Activated CD4-positive, alpha-beta T cell treated with anti-CD3 and anti-CD28 coated beads for 48 hours (primary cell): ENCODE results near the gene ANKRD13B.

Experiments
- DNase-seq: peaks from one replicate; pipeline ENCODE4 v3.0.0-alpha.2; 2020

The ANKRD13B gene

DNA sequence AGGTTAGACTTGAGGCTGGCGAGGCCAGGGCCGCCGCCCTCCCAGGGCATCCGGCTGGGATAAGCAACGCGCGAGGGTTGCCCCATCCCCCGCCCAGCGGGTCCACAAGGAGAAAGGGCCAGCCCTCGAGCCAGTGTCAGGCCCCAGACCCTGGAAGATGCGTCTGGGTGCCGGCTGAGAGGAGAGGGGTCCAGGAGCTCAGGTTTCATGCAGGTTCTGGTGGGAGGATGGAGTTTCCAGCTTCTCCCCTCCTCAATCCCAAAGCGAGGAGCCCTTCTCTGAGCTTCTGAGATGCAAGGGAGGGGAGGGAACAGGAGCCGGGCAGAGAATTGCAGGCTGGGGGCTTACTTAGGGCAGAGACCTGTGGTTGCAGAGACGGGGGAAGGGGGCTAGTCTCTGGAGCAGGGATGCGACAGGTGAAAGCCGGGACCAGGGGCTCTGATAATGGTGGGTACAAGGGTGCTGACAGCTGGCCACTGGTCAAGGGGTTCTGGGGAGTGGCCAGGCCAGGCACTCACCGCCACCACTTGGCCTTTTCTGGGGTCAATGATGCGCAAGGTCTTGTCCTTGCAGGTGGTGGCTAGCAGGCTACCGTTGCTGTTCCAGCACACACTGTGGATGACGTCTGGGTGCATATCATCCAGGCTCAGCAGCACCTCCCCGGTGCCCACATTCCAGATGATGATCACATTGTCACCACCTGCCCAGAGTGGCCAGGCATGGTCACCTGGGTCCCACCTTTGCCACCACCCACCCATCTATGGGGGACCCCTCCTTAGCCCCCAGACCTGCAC, 25.5 kb downstream of the ANKRD13B start:
- DNase-seq: no peak

DNA sequence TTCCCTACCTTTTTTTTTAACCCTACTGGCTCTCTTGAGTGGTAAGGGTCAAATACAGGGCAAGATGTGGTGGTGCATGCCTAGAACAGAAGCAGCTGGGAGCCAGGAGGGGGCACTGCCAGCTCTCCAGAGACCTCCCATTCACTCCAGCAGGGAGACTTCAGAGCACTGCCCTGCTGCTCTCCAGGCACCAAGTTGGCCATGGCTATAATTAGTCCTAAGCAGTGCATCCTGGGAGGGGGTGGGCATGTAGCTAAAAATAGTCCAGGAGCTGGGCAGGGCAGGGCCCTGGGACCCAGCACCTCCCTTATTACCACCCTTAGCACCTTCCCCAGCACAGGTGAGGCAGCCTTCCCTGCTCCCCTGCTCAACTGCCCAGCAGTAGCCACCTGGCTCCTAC, 26.3 kb downstream of the ANKRD13B start:
- DNase-seq: peak; percentile 46

GRCh38 chr17:29620271-29620670, 27.3 kb downstream of the ANKRD13B start:
- DNase-seq: no peak

DNA sequence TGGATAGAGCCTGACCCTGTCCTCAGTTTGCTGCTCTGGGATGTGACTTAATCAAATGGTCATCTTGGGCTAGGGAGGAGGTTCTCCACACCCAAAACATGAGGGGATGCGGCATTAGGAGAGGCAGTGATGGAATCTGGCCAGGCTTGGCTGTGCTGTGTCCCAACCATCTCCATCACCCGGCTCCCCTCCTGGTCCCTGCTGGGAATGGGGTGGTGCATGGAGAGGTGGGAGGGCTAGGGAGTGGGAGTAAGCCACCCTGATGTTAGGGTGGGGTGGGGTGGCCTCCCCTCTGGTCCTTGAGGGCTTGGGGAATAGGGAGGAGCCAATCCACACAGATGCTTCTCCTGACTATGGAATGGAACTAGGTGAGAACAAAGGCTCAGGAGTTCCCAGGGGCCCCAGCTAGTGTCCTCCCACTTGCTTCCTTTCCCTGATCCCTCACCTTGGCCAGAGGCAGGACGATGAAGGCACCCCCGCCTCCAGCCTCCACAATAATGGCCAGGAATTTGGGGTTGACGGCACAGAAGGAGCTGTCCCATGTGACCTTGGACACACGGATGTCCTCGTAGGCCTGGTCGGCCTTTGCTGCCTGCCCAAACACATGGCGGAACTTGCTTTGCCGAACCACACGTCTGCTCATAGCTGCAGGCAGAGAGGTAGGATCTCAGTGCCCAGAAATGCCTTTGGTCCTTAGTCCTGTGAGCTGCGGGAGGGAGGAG, 28.0 kb downstream of the ANKRD13B start:
- no peak for DNase-seq

DNA sequence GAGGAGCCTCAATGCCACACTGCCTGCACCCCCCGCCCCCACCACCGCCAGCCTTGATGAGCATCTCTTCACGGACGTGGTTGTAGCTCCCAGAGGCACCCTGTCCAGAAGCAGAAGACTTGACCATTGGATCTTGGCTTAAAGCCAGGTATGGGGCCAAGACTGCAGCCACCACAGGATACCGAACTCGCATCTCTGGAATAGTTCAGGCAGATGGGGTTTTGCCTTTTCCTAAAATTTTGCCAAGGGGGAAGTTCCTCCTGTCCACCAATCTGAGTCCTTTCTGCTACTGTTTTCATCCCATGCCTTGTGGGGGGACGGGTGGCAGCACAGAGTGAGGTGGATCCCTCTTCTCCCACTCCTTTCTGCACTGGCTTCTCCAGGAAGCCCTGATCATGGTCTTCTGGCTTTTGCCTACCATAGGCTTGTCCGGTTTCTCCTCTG, 28.8 kb downstream of the ANKRD13B start:
- no peak for DNase-seq

- DNase-seq: peak; percentile 80
Measured at GRCh38 chr17:29622337-29623282, 29.7 kb downstream of the ANKRD13B start, which contains the start of gene CORO6. TSS of gene CORO6 (minus strand) at chr17:29622912. CDS start at chr17:29621421, 1,491 bp downstream.

DNA sequence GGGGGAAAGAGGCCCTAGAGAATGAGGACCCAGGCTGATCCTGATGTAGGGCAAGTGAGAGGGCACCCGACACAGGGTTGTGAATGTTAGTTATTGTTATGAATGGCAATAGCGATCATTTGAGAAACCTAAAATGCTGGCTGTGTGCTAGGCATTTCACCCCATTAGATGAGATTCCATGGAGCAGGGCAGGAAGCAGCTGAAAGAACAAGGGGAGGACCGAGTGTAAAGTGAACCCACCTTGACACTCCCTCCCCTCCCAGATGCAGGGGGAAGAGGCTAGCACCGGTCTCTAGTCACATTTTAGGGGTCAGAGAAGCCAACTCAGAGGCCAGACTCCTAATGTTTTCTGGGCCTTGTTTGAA, 30.3 kb downstream of the ANKRD13B start:
- DNase-seq: no peak

GRCh38 chr17:29624586-29624985, 31.7 kb downstream of the ANKRD13B start:
- no peak for DNase-seq

GRCh38 chr17:29625037-29625750, 32.3 kb downstream of the ANKRD13B start:
- no peak for DNase-seq

DNA sequence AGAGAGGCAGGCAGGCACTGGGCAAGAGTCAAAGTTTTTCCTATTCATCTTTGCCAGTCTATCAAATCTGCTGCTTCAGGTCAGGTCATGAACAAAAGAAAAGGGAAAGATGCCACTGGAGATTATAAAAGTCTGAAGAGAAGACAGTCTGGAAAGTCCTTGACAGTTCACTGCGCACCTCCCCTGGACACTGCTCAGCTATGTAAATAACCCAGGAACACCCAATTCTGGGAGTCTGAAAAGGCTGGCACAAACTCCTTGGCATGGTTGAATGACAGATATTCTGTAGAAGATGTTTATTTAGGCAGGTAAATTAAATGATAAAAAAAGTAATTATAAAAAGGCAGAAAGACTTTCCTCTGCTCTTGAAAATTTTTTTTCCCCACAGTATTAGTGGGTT, 35.0 kb downstream of the ANKRD13B start:
- no peak for DNase-seq

- no peak for DNase-seq
Measured at GRCh38 chr17:29628644-29629043, 35.7 kb downstream of the ANKRD13B start.

GRCh38 chr17:29629839-29630238, 36.9 kb downstream of the ANKRD13B start:
- DNase-seq: no peak

GRCh38 chr17:29630630-29631193, 37.8 kb downstream of the ANKRD13B start:
- no peak for DNase-seq

- no peak for DNase-seq
Measured at GRCh38 chr17:29633886-29634285, 41.0 kb downstream of the ANKRD13B start.

DNA sequence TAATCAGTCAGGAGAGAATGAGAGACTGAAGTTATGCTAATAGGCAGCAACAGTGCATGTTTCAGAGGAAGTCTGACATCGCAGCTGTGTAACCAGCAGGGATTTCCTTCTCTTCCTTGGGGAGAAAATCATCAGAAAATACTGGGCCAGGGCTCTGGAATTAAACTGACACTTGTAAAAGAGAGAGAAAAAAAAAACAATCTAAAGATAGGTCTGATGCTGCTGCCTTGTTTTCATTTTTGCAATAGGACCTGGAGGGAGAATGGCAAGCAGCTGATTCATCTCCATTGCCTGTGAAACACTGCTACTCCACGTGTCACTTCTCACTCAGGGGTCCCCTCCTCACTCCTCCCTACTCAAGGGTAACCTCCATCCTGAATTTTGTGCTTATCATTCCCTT, 47.5 kb downstream of the ANKRD13B start:
- no peak for DNase-seq

- no peak for DNase-seq
Measured at GRCh38 chr17:29640981-29641642, 48.2 kb downstream of the ANKRD13B start.

- no peak for DNase-seq
Measured at GRCh38 chr17:29642171-29642611, 49.3 kb downstream of the ANKRD13B start.

GRCh38 chr17:29643817-29644160, 50.9 kb downstream of the ANKRD13B start:
- no peak for DNase-seq

GRCh38 chr17:29645515-29646051, 52.7 kb downstream of the ANKRD13B start:
- peak; percentile 38 for DNase-seq

- DNase-seq: no peak
Measured at GRCh38 chr17:29648005-29648404, 55.1 kb downstream of the ANKRD13B start.

- DNase-seq: no peak
Measured at GRCh38 chr17:29649359-29649758, 56.4 kb downstream of the ANKRD13B start.
